T-cell (primary cell): ENCODE results near the gene XRCC3. TPM values are rescaled to one million over a fixed set of nuclear protein-coding genes. Genes with fewer than 3 reads are reported as not detected.

Source experiments
- ATAC-seq, 4 experiments: fragments of 200-7000 bp in 3 of 4; fragments of 150-1000 bp in 1 of 4; cut with Tn5 transposase; replicated peaks in 1 of 4; 1 replicate in 3 of 4; 2 replicates in 1 of 4; pipeline ENCODE4 v1.10.0; 2021; ENCODE audit warnings: moderate library complexity in 3 of 4, mild to moderate bottlenecking in 2 of 4, moderate number of reproducible peaks in 1 of 4
- CTCF ChIA-PET, 2 donors: fragments of 300-600 bp; sonication (Branson Sonifier 250); formaldehyde crosslinking; loops; one replicate each; lab custom pipeline; 2022; ENCODE audit warnings: antibody characterized with exemption in 2 of 2; lab: Charles Lee
- POLR2A ChIA-PET, 2 donors: fragments of 300-600 bp; sonication (Branson Sonifier 250); formaldehyde crosslinking; loops; one replicate each; lab custom pipeline; 2022; ENCODE audit warnings: antibody characterized with exemption in 2 of 2; lab: Charles Lee
- DNase-seq, 35 experiments: peaks; one replicate each; pipeline versions ENCODE4 v3.0.0 to v3.0.0-alpha.2; 2013 to 2023
- H3K27ac ChIP-seq: one replicate; pipeline ENCODE4 v1.5.1; 2013; ENCODE audit warnings: low read length
- H3K27me3 ChIP-seq, 2 experiments: replicated peaks in 1 of 2; 1 replicate in 1 of 2; 2 replicates in 1 of 2; pipeline versions ENCODE4 v1.6.1 to v1.7.0; 2013; ENCODE audit warnings: low read length in 1 of 2, mixed read lengths in 1 of 2; ENCODE audit not compliant: control insufficient read depth in 2 of 2, insufficient read depth in 2 of 2; ENCODE audit errors: extremely low read depth in 1 of 2
- H3K36me3 ChIP-seq, 2 donors: 1 replicate in 1 of 2; 2 replicates in 1 of 2; pipeline versions ENCODE4 v1.6.1 to v1.7.0; 2013; ENCODE audit warnings: low read length in 1 of 2; ENCODE audit not compliant: control insufficient read depth in 2 of 2, insufficient read depth in 1 of 2; ENCODE audit errors: extremely low read depth in 1 of 2
- H3K4me1 ChIP-seq, 2 experiments: 1 replicate in 1 of 2; 2 replicates in 1 of 2; pipeline versions ENCODE4 v1.6.1 to v1.7.0; 2013; ENCODE audit warnings: low read length in 2 of 2, mixed read lengths in 1 of 2; ENCODE audit not compliant: insufficient read depth in 2 of 2, control insufficient read depth in 1 of 2; ENCODE audit errors: extremely low read depth in 1 of 2
- H3K4me3 ChIP-seq, 2 donors: 1 replicate in 1 of 2; 2 replicates in 1 of 2; pipeline versions ENCODE4 v1.5.1 to v1.7.0; 2013; ENCODE audit warnings: mild to moderate bottlenecking in 2 of 2, low read length in 1 of 2, moderate library complexity in 1 of 2; ENCODE audit not compliant: control insufficient read depth in 1 of 2; ENCODE audit errors: extremely low read depth in 1 of 2
- H3K9me3 ChIP-seq: 2 replicates; pipeline ENCODE4 v1.7.0; 2013
- H3K27ac Mint-ChIP-seq, 2 donors: one replicate each; pipeline ENCODE4 v1.8.0; 2020 to 2021; ENCODE audit warnings: mild to moderate bottlenecking in 2 of 2, mixed read lengths in 2 of 2
- H3K27me3 Mint-ChIP-seq, 2 donors: one replicate each; pipeline ENCODE4 v1.8.0; 2021 to 2022; ENCODE audit warnings: mixed read lengths in 2 of 2
- H3K36me3 Mint-ChIP-seq: one replicate; pipeline ENCODE4 v1.8.0; 2021; ENCODE audit warnings: mixed read lengths
- H3K4me1 Mint-ChIP-seq, 3 donors: one replicate each; pipeline ENCODE4 v1.8.0; 2020 to 2022; ENCODE audit warnings: mixed read lengths in 3 of 3, mild to moderate bottlenecking in 1 of 3
- H3K4me3 Mint-ChIP-seq, 3 donors: one replicate each; pipeline ENCODE4 v1.8.0; 2020 to 2022; ENCODE audit warnings: mild to moderate bottlenecking in 3 of 3, mixed read lengths in 3 of 3, moderate library complexity in 3 of 3
- H3K9me3 Mint-ChIP-seq, 3 donors: one replicate each; pipeline ENCODE4 v1.8.0; 2020 to 2022; ENCODE audit warnings: mixed read lengths in 3 of 3
- WGBS: methylation state at CpG from one replicate; pipeline ENCODE4 v1.1.5; 2013; ENCODE audit warnings: missing lambda C conversion rate; ENCODE audit not compliant: insufficient coverage; 5-methylcytosine and 5-hydroxymethylcytosine counted together
- total RNA-seq, 35 experiments: library from RNA in 6 of 35; stranded (reverse) in 6 of 35; fragments of 120-200 nt in 1 of 35; gene quantifications; one replicate each; pipeline versions ENCODE4 v1.2.1 to v1.2.4 and lab custom pipeline; 2013 to 2026

The XRCC3 gene
- total RNA-seq, 5 donors from 2014 or later (not counting 1 experiment from before 2014, with no cell fraction given) = 7.4 to 15.1 (median 12.9) TPM

DNA sequence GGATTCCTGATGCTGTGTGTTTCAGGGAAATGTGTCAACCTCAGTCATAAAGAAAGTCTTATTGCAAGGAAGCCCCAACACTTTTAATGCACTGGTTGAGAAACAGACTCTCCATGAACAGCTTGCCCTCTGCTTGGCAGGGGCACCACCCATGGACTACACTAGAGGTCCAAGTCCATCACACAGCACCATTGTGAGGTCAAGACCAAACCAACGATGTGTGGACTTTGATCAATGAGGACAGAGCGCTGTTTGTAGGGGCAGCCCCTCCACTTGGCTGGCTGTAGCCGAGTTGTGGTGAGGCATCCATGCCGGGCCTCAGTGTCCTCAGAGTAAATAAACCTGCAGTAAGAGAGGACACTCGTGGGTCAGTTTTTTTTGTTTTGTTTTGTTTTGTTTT lies 30.2 kb upstream of the XRCC3 start:
- Histone ChIP-seq H3K4me3 (no peak overlapping the region), H3K4me1 (peaks cover 6 to 15% of the 10 kb centered on the region in 2 experiments), H3K9me3 (no peaks in the 10 kb centered on the region), H3K27ac (no peak overlapping the region), H3K27me3 (no peaks in the 10 kb centered on the region), H3K36me3 (peaks cover 9 to 22% of the 10 kb centered on the region in 2 donors)
- Mint-ChIP-seq H3K4me3 (no peak overlapping the region), H3K9me3 (no peaks in the 10 kb centered on the region), H3K27me3 (no peaks in the 10 kb centered on the region), H3K36me3 (peaks cover 22% of the 10 kb centered on the region), H3K27ac (no peak overlapping the region), H3K4me1 (peaks cover 12 to 16% (median 13%) of the 10 kb centered on the region in 3 donors)
- DNase-seq (no peak), ATAC-seq (no peak)
- CTCF ChIA-PET = no interaction called here
- WGBS = 86% methylated on average over 5 of the region's 5 CpGs
- POLR2A ChIA-PET = interaction anchor here in 1 of 2 donors (0.6 kb wide), 1 partner anchor 67 kb away, joined by 9 read pairs; no protein-coding TSS in a partner anchor

DNA sequence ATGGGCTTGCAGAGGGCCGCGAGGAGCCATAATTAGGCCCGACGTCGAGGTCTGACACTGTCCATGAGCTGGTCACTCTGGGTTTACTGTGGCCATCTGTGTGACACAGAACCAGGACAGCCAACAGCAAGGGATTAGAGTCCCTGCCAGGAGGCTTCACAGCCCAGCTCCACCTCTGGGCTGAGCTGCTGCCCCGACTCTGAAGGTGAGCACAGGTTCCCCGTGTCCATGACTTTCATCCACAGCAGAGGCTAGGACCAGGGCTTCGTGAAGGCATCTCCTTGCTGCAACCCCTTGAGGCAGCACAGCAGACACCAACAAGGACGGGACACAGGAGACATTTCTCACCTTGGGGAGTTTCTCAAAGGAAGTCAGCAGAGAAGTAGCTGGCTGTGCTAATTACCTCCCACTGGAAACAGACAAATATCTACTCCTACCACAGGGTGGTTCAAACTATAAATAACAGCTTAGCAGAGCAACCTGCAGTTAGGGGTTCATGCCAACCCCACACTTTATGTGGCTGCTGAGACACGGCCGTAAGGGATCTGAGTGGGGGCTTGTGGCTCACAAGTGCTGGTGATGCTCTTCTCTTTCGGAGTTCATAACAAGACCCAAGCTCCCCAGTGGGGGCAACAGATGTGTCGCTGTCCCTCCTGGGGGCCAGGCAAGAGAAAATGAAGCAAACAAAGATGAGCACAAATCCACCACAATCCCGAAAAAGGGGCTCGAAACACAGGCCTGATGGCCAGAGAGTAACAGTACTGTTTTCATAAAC lies 29.6 kb upstream of the XRCC3 start:
- H3K36me3 ChIP-seq = peaks cover 9 to 28% of the 10 kb centered on the region in 2 donors
- no peak for ATAC-seq
- Mint-ChIP-seq H3K27ac (no peak overlapping the region), H3K36me3 (peaks cover 21% of the 10 kb centered on the region), H3K4me3 (no peak overlapping the region), H3K9me3 (no peaks in the 10 kb centered on the region), H3K4me1 (peaks cover 12 to 14% (median 13%) of the 10 kb centered on the region in 3 donors), H3K27me3 (no peaks in the 10 kb centered on the region)
- no peak overlapping the region for H3K4me3 ChIP-seq
- WGBS = 92% methylated on average over 14 of the region's 15 CpGs
- peaks cover 6 to 15% of the 10 kb centered on the region in 2 experiments for H3K4me1 ChIP-seq
- CTCF ChIA-PET = interaction anchor here in 1 of 2 donors (0.5 kb wide), 1 partner anchor 141 kb away, joined by 3 read pairs; no protein-coding TSS in a partner anchor
- H3K27me3 ChIP-seq = no peaks in the 10 kb centered on the region
- H3K9me3 ChIP-seq = no peaks in the 10 kb centered on the region
- POLR2A ChIA-PET = no interaction called here
- H3K27ac ChIP-seq = no peak overlapping the region
- no peak for DNase-seq

DNA sequence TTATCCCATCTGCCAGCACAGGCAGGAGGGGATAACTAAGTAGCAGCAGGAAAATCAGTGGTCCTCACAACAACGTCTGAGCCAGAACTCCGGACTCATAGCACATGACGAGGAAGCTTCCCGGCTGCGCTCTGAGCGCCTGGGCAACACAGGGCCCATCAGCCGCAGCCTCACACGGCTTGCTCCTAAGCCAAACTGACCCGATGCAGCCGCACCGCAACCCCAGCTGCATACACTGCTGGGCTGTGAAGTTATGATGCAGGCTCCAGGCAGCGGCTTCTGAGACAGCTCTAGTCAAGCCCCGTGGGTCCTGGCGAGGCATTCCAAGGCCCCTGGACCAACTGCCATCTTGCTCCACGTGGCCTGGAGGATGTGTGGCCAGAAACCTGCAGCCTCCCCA lies 28.4 kb upstream of the XRCC3 start:
- no peaks in the 10 kb centered on the region for H3K27me3 Mint-ChIP-seq

DNA sequence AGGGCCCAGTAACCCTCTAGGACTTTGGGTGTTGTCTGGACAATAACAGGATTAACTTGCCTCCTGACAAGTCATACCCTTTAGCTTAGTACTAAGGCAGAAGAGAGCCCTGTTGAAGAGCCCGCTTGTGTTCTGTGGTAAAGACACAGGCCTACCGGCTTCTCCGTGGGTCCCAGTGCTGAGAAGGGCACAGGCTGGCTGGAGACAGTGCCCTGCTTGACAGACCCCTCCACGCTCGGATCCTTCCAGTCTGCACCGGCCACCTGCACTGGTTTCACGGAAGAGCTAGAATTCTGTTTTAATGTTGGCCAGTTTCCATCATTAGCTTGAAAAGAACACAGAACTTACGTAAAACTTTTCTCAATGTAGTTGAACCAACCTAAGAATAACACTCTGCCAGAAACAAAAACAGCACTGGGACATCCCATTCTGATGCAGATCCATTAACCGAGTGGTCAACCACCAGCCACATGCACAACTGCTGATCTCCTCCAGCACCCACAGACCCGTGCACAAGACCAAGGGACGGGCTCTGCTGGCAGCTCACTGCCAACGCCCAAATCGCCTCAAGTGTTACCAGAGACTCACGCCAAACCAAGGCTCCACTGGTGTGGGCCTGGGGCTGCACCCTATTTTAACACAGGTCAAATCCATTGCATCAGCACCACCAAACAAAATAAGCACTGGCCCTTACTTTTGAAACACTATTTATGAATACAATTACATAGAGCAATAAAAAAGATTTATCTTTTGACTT lies 27.4 kb upstream of the XRCC3 start:
- Mint-ChIP-seq H3K4me1 (no peaks in the 10 kb centered on the region), H3K36me3 (peaks cover 28% of the 10 kb centered on the region), H3K27me3 (no peaks in the 10 kb centered on the region), H3K27ac (no peak overlapping the region), H3K4me3 (no peak overlapping the region), H3K9me3 (no peaks in the 10 kb centered on the region)
- Histone ChIP-seq H3K27ac (no peak overlapping the region), H3K27me3 (no peaks in the 10 kb centered on the region), H3K4me3 (no peak overlapping the region), H3K36me3 (peaks cover 15 to 35% of the 10 kb centered on the region in 2 donors), H3K4me1 (peaks cover 0 to 2% of the 10 kb centered on the region in 2 experiments), H3K9me3 (no peaks in the 10 kb centered on the region)
- ChIA-PET CTCF (no interaction called here), POLR2A (interaction anchor here in 1 of 2 donors (0.6 kb wide), 1 partner anchor 16 kb away, joined by 7 read pairs; no protein-coding TSS in a partner anchor)
- WGBS = 95% methylated on average over 11 of the region's 14 CpGs
- ATAC-seq = no peak
- DNase-seq = no peak

More for the DNA sequence above, 28.4 kb upstream of the XRCC3 start:
- H3K9me3 Mint-ChIP-seq = no peaks in the 10 kb centered on the region
- no peak overlapping the region for H3K27ac Mint-ChIP-seq
- DNase-seq (no peak), ATAC-seq (no peak)
- Histone ChIP-seq H3K27me3 (no peaks in the 10 kb centered on the region), H3K36me3 (peaks cover 15 to 31% of the 10 kb centered on the region in 2 donors), H3K9me3 (no peaks in the 10 kb centered on the region), H3K4me1 (peaks cover 3 to 12% of the 10 kb centered on the region in 2 experiments), H3K27ac (no peak overlapping the region), H3K4me3 (no peak overlapping the region)
- H3K4me3 Mint-ChIP-seq = no peak overlapping the region
- peaks cover 20% of the 10 kb centered on the region for H3K36me3 Mint-ChIP-seq
- 96% methylated on average over 15 of the region's 15 CpGs for WGBS
- ChIA-PET CTCF (no interaction called here), POLR2A (no interaction called here)
- H3K4me1 Mint-ChIP-seq = peaks cover 8 to 10% (median 9%) of the 10 kb centered on the region in 3 donors

DNA sequence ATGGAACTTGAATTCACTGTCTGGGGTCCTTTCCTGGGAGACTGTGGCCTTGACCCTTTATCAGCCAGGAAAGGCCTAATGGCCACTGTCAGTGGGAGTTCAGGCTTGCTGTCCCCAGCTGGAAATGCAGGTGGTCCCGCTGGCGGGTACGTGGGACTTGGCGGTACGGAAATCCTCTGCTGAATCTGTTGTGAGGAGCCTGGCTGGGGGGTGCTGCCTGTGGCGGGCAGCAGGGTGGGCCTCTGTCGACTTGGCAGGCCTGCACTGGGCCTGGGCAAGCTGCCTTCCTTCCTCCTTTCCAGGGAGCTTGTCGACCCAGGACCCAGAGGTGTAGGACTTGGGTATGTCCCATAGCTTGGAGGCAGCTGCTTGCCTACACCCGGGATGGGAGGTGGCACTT lies 26.6 kb upstream of the XRCC3 start:
- Histone ChIP-seq H3K9me3 (no peaks in the 10 kb centered on the region), H3K27ac (no peak overlapping the region), H3K36me3 (peaks cover 15 to 37% of the 10 kb centered on the region in 2 donors), H3K27me3 (no peaks in the 10 kb centered on the region), H3K4me1 (no peaks in the 10 kb centered on the region), H3K4me3 (no peak overlapping the region)
- WGBS = 92% methylated on average over 7 of the region's 9 CpGs
- ChIA-PET POLR2A (no interaction called here), CTCF (no interaction called here)
- DNase-seq = no peak
- no peak overlapping the region for H3K4me3 Mint-ChIP-seq
- no peaks in the 10 kb centered on the region for H3K27me3 Mint-ChIP-seq
- H3K27ac Mint-ChIP-seq = no peak overlapping the region
- peaks cover 33% of the 10 kb centered on the region for H3K36me3 Mint-ChIP-seq
- no peaks in the 10 kb centered on the region for H3K9me3 Mint-ChIP-seq
- no peak for ATAC-seq
- H3K4me1 Mint-ChIP-seq = no peaks in the 10 kb centered on the region

DNA sequence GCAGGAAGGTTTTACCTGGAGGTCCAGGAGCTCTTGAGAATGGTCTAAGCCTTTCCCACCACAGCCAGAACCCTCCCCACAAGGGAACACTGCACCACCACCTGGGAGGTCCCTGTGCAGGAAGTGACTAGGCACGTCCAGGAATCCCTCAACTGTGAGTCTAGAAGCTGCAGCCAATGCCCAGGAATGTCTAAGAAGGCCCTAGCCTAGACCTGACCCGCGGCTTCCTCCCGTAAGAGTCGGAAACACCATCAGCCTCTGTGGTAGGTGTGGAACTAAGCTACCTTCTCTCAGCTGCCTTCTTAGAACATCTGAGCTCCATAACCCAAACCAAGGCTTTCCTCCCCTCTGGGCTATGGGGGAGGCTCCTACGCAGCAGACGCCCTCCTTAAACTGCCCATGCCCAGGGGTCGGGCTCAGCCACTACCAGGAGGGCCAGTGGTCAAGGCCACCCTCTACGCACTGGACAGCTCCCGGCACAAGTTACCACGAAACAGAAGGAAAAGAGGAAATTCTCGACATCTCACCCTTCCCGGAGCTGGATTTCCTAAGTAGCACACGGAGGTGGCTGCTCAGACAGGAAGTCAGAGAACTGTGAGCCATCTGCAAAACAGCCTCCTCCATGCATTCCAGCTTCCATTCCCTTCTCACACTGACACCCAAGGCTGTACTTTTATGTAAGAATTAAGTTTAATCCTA lies 25.9 kb upstream of the XRCC3 start:
- ChIA-PET POLR2A (no interaction called here), CTCF (no interaction called here)
- 87% methylated on average over 8 of the region's 14 CpGs for WGBS
- H3K4me3 Mint-ChIP-seq = no peak overlapping the region
- no peaks in the 10 kb centered on the region for H3K4me1 Mint-ChIP-seq
- no peaks in the 10 kb centered on the region for H3K27me3 Mint-ChIP-seq
- H3K36me3 Mint-ChIP-seq = peaks cover 36% of the 10 kb centered on the region
- Histone ChIP-seq H3K36me3 (peaks cover 15 to 44% of the 10 kb centered on the region in 2 donors), H3K27ac (no peak overlapping the region), H3K27me3 (no peaks in the 10 kb centered on the region), H3K4me1 (no peaks in the 10 kb centered on the region), H3K4me3 (no peak overlapping the region), H3K9me3 (no peaks in the 10 kb centered on the region)
- no peak for ATAC-seq
- no peaks in the 10 kb centered on the region for H3K9me3 Mint-ChIP-seq
- DNase-seq = no peak
- no peak overlapping the region for H3K27ac Mint-ChIP-seq
